Panc1 (cell line): Measurements from ENCODE around the gene KLF5.

Source experiments
- CTCF ChIP-seq: fragments of 450-650 bp; IDR thresholded peaks from 2 replicates; pipeline ENCODE4 v1.5.1; 2017; ENCODE audit warnings: mild to moderate bottlenecking
- POLR2AphosphoS5 ChIP-seq: IDR thresholded peaks from 2 replicates; pipeline ENCODE4 v1.6.1; 2012; ENCODE audit warnings: mild to moderate bottlenecking, low read depth, low read length, moderate library complexity
- REST ChIP-seq, 2 experiments: IDR thresholded peaks; 2 replicates each; pipeline ENCODE4 v1.6.1; 2011 to 2012; ENCODE audit warnings: low read depth in 2 of 2, control low read depth in 1 of 2, low read length in 1 of 2, mild to moderate bottlenecking in 1 of 2, moderate library complexity in 1 of 2; ENCODE audit not compliant: insufficient read depth in 1 of 2
- TCF7L2 ChIP-seq: IDR thresholded peaks from 2 replicates; pipeline ENCODE4 v1.6.1; 2011; ENCODE audit warnings: mild to moderate bottlenecking, low read depth, low read length, inconsistent platforms

GRCh38 chr13:73111331-73111730 is 52.5 kb downstream of the KLF5 start:
- TF ChIP-seq CTCF (no peak), REST (IDR thresholded peaks at IDR 0.05; ENCODE audit: insufficient read depth in 1 of 2, low read depth in 2 of 2, low read length in 1 of 2) (no peak), TCF7L2 (no peak), POLR2AphosphoS5 (no peak)
